GM12875 (cell line): Measurements from ENCODE around the gene OR3A3.
A peak's percentile ranks its signal among the peaks of the same experiment; 100 is the strongest.
"Not testable (repeated sequence)": the region's sequence is repeated elsewhere in the genome, so short reads cannot be mapped to it uniquely, and the experiment has no call there.

Experiments used
- H3K4me3 ChIP-seq: one replicate; pipeline ENCODE4 v1.5.1; 2011; ENCODE audit warnings: low read depth, low read length, control low read depth
- CTCF ChIP-seq: IDR thresholded peaks from 2 replicates; pipeline ENCODE4 v1.5.1; 2011; ENCODE audit warnings: low read depth, mild to moderate bottlenecking, control low read depth, inconsistent platforms, low read length, moderate library complexity, borderline replicate concordance; ENCODE audit not compliant: insufficient read depth

Gene OR3A3

GRCh38 chr17:3440451-3440850 lies 29.3 kb downstream of the OR3A3 start:
- no peak overlapping the region for H3K4me3 ChIP-seq
- no peak for TF ChIP-seq CTCF

GRCh38 chr17:3447625-3448024 lies 36.5 kb downstream of the OR3A3 start:
- peak; percentile 24; the same call in 1 of the 2 replicates for TF ChIP-seq CTCF
- no peak overlapping the region for H3K4me3 ChIP-seq

GRCh38 chr17:3448059-3448665 lies 37.0 kb downstream of the OR3A3 start:
- no peak for TF ChIP-seq CTCF
- H3K4me3 ChIP-seq: no peak overlapping the region

GRCh38 chr17:3466355-3466754 lies 55.2 kb downstream of the OR3A3 start:
- H3K4me3 ChIP-seq: not testable (repeated sequence)

GRCh38 chr17:3469529-3469928 lies 58.4 kb downstream of the OR3A3 start:
- TF ChIP-seq CTCF: no peak

GRCh38 chr17:3471599-3471998 lies 60.4 kb downstream of the OR3A3 start, which contains the start of gene SPATA22:
TSS of gene SPATA22 (minus strand) at chr17:3471819. CDS start at chr17:3469325, 2,494 bp downstream.
- no peak for TF ChIP-seq CTCF
- H3K4me3 ChIP-seq: no peak within 1 kb of the TSS

More at GRCh38 chr17:3469529-3469928, 58.4 kb downstream of the OR3A3 start:
- no peak overlapping the region for H3K4me3 ChIP-seq

- no peak for TF ChIP-seq CTCF
- H3K4me3 ChIP-seq: no peak overlapping the region
Observed at GRCh38 chr17:3472137-3472536, 61.0 kb downstream of the OR3A3 start.
